Kidney (tissue), 14 donors: Measurements from ENCODE around the gene ADAT1. TPM values are rescaled to one million over a fixed set of nuclear protein-coding genes. Genes with fewer than 3 reads are reported as not detected.

Source experiments
- DNase-seq, 5 donors: peaks; one replicate each; pipeline ENCODE4 v3.0.0-alpha.2; 2013 to 2020
- FAIRE-seq: peaks from 2 replicates; lab custom pipeline; 2012; peaks lifted over from hg19 to GRCh38; lab: Jason Lieb, UNC
- H3K27ac ChIP-seq, 2 donors: one replicate each; pipeline ENCODE4 v1.7.0; 2013; ENCODE audit warnings: low read depth in 2 of 2, low read length in 2 of 2, inconsistent platforms in 1 of 2
- H3K27me3 ChIP-seq: one replicate; pipeline ENCODE4 v1.7.1; 2013; ENCODE audit warnings: low read length, inconsistent platforms; ENCODE audit not compliant: control insufficient read depth, insufficient read depth
- H3K36me3 ChIP-seq, 3 donors: one replicate each; pipeline versions ENCODE4 v1.7.0 to v1.7.1; 2013; ENCODE audit warnings: low read length in 3 of 3, control low read depth in 1 of 3, inconsistent platforms in 1 of 3; ENCODE audit not compliant: insufficient read depth in 3 of 3, control insufficient read depth in 2 of 3
- H3K4me1 ChIP-seq, 3 donors: one replicate each; pipeline versions ENCODE4 v1.7.0 to v1.7.1; 2013; ENCODE audit warnings: low read length in 3 of 3, inconsistent platforms in 1 of 3, low read depth in 1 of 3; ENCODE audit not compliant: control insufficient read depth in 2 of 3, insufficient read depth in 2 of 3
- H3K4me3 ChIP-seq, 3 donors: one replicate each; pipeline versions ENCODE4 v1.7.0 to v1.8.1; 2013; ENCODE audit warnings: low read length in 3 of 3, control low read depth in 1 of 3, inconsistent platforms in 1 of 3
- H3K9ac ChIP-seq, 3 donors: one replicate each; pipeline versions ENCODE4 v1.7.0 to v1.7.1; 2013; ENCODE audit warnings: low read length in 3 of 3, control low read depth in 1 of 3, inconsistent platforms in 1 of 3
- H3K9me3 ChIP-seq, 3 donors: one replicate each; pipeline versions ENCODE4 v1.7.0 to v1.7.1; 2013; ENCODE audit warnings: low read length in 3 of 3, control low read depth in 1 of 3, inconsistent platforms in 1 of 3; ENCODE audit not compliant: control insufficient read depth in 2 of 3, insufficient read depth in 1 of 3
- intact Hi-C: fragments of 100-400 bp; cut with DNase I; formaldehyde crosslinking; loops from one replicate; pipeline ENCODE4 v1.11.1; 2022
- polyA plus RNA-seq: library from polyadenylated mRNA; stranded (reverse); fragments of 350-450 nt; fragmentation: Illumina TruSeq; extraction: RNeasy Lipid Tissue Mini Kit (QIAGEN cat#74804); gene quantifications from one replicate; pipeline ENCODE4 v1.2.3, GENCODE V29; 2014; ENCODE audit warnings: low read depth, low replicate concordance; ENCODE audit not compliant: insufficient read depth
- total RNA-seq: library from RNA; stranded (reverse); fragmentation: NEBNext Ultra II Directional; extraction: Animal tissue kit (Norgen Biotek cat#: 25700); gene quantifications from one replicate; pipeline ENCODE4 v1.2.1, GENCODE V29; 2021
- TF ChIP-seq, protein P1 (sequence below): IDR thresholded peaks from 3 replicates; pipeline ENCODE4 v1.5.1; 2012; ENCODE audit warnings: mild to moderate bottlenecking, moderate library complexity, borderline replicate concordance; ENCODE audit not compliant: insufficient read depth; ENCODE audit errors: extremely low read depth
- donor health status: control.
- donor health status: control.
- donor health status: control.
- donor health status: control.
- donor health status: control.
- donor health status: DM: yes; HTN: yes; CAD: no.
- donor health status: Normal renal cell carcinoma (clear cell type).

ADAT1 gene
- total and polyA plus RNA-seq, 2 donors from 2014 or later: 24.4 to 56.5 TPM

DNA sequence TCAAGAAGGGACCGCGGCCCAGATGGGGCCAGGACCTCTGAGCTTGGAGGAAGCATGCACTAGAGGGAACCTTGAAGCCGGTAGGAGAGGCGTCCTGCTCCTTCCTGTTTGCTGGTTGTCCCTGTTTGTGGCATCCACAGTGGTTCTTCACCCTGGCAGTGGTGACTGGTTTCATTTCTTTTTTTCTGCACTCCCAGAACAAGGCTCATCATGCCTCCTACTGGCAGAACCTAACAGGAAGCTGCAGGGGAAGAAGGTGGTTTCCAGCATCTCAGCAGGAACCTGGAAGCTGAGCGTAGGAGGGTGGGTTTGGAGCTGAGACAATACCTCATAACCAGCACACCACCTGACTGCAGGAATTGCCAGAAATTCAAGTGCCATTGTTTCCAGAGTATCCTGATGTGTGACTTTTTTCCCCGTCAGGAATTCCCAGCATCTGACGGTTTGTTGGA is 72.8 kb downstream of the ADAT1 start:
- FAIRE-seq (no peak), DNase-seq (peak in 1 of 5 donors; percentile 32)
- TF ChIP-seq, protein P1, sequence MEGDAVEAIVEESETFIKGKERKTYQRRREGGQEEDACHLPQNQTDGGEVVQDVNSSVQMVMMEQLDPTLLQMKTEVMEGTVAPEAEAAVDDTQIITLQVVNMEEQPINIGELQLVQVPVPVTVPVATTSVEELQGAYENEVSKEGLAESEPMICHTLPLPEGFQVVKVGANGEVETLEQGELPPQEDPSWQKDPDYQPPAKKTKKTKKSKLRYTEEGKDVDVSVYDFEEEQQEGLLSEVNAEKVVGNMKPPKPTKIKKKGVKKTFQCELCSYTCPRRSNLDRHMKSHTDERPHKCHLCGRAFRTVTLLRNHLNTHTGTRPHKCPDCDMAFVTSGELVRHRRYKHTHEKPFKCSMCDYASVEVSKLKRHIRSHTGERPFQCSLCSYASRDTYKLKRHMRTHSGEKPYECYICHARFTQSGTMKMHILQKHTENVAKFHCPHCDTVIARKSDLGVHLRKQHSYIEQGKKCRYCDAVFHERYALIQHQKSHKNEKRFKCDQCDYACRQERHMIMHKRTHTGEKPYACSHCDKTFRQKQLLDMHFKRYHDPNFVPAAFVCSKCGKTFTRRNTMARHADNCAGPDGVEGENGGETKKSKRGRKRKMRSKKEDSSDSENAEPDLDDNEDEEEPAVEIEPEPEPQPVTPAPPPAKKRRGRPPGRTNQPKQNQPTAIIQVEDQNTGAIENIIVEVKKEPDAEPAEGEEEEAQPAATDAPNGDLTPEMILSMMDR: peak; percentile 35
- intact Hi-C loops: no loop called here
- H3K9me3 ChIP-seq: no peaks in the 10 kb centered on the region
- H3K4me3 ChIP-seq: peak overlapping the region in 1 of 3 donors; percentile 1
- H3K36me3 ChIP-seq: no peaks in the 10 kb centered on the region
- no peaks in the 10 kb centered on the region for H3K4me1 ChIP-seq
- H3K27me3 ChIP-seq: no peaks in the 10 kb centered on the region
- no peak overlapping the region for H3K27ac ChIP-seq
- no peak overlapping the region for H3K9ac ChIP-seq

Other genes starting within 250 kb of the ADAT1 start
- gene CFDP1, start 189.8 kb downstream of the ADAT1 start, total RNA-seq: 53.5 TPM
- gene CFDP1, start 189.8 kb downstream of the ADAT1 start, polyA plus RNA-seq: 148 TPM
- 22.8 TPM for gene TMEM170A, start 158.6 kb downstream of the ADAT1 start, total RNA-seq
- 10.2 TPM for gene TMEM170A, start 158.6 kb downstream of the ADAT1 start, polyA plus RNA-seq
- gene CHST6, start 127.8 kb downstream of the ADAT1 start, total RNA-seq: 0.79 TPM
- gene CHST6, start 127.8 kb downstream of the ADAT1 start, polyA plus RNA-seq: 0.04 TPM
- gene CHST5, start 87.2 kb downstream of the ADAT1 start, total RNA-seq: 0.13 TPM
- gene CHST5, start 87.2 kb downstream of the ADAT1 start, polyA plus RNA-seq: 0.28 TPM
- 13.7 TPM for gene TMEM231, start 67.0 kb downstream of the ADAT1 start, total RNA-seq
- 8.6 TPM for gene TMEM231, start 67.0 kb downstream of the ADAT1 start, polyA plus RNA-seq
- gene GABARAPL2, start 56.9 kb downstream of the ADAT1 start, total RNA-seq: 116 TPM
- 247 TPM for gene GABARAPL2, start 56.9 kb downstream of the ADAT1 start, polyA plus RNA-seq
- gene KARS1, start 24.4 kb upstream of the ADAT1 start, total RNA-seq: 97.4 TPM
- 104 TPM for gene KARS1, start 24.4 kb upstream of the ADAT1 start, polyA plus RNA-seq
- gene TERF2IP, start 24.5 kb upstream of the ADAT1 start, total RNA-seq: 58.0 TPM
- gene TERF2IP, start 24.5 kb upstream of the ADAT1 start, polyA plus RNA-seq: 72.8 TPM
- not detected for gene CPHXL2, start 53.7 kb upstream of the ADAT1 start, total RNA-seq
- gene CPHXL2, start 53.7 kb upstream of the ADAT1 start, polyA plus RNA-seq: not detected
- gene DUXB, start 78.2 kb upstream of the ADAT1 start, total RNA-seq: not detected
- not detected for gene DUXB, start 78.2 kb upstream of the ADAT1 start, polyA plus RNA-seq
- not detected for gene CPHXL, start 103.2 kb upstream of the ADAT1 start, total RNA-seq
- gene CPHXL, start 103.2 kb upstream of the ADAT1 start, polyA plus RNA-seq: not detected